Mesothelial cell of epicardium (in vitro differentiated cells): ENCODE results near the gene BHLHE41. TPM values are rescaled to one million over a fixed set of nuclear protein-coding genes. Genes with fewer than 3 reads are reported as not detected.
A peak's percentile ranks its signal among the peaks of the same experiment; 100 is the strongest.

Experiments
- DNase-seq, 2 experiments: peaks; one replicate each; pipeline ENCODE4 v3.0.0; 2021; ENCODE audit warnings: low spot score in 2 of 2; ENCODE audit not compliant: unreplicated experiment in 2 of 2
- H3K27ac Mint-ChIP-seq: 2 replicates; pipeline ENCODE4 v1.8.0; 2021; ENCODE audit warnings: mixed read lengths
- H3K27me3 Mint-ChIP-seq: 2 replicates; pipeline ENCODE4 v1.8.0; 2021; ENCODE audit warnings: low read depth, mixed read lengths
- H3K36me3 Mint-ChIP-seq: 2 replicates; pipeline ENCODE4 v1.8.0; 2021; ENCODE audit warnings: mixed read lengths
- H3K4me1 Mint-ChIP-seq: 2 replicates; pipeline ENCODE4 v1.8.0; 2021; ENCODE audit warnings: mixed read lengths
- H3K4me3 Mint-ChIP-seq: 2 replicates; pipeline ENCODE4 v1.8.0; 2021; ENCODE audit warnings: mild to moderate bottlenecking, moderate library complexity, mixed read lengths
- H3K9me3 Mint-ChIP-seq: 2 replicates; pipeline ENCODE4 v1.8.0; 2021; ENCODE audit warnings: mixed read lengths
- total RNA-seq: library from RNA; stranded (reverse); gene quantifications from 3 replicates; pipeline ENCODE4 v1.2.1, GENCODE V29; 2021
- TF ChIP-seq, protein P1 (sequence below): fragments of 200-600 bp; sonication (generic); IDR thresholded peaks from one replicate; pipeline ENCODE4 v1.5.0; 2021; ENCODE audit warnings: antibody characterized with exemption; ENCODE audit not compliant: unreplicated experiment

Gene BHLHE41
- total RNA-seq = 5.7 to 9.6 TPM (median 9.2 TPM) in 3 replicates

GRCh38 chr12:26124446-26125399 lies at the start of gene BHLHE41:
BHLHE41 (minus strand) TSS chr12:26125037; CDS start chr12:26124779, 258 bp downstream.
- peak; percentile 45 to 51 for DNase-seq
- peak within 1 kb of the TSS; percentile 94 for H3K4me3 Mint-ChIP-seq
- TF ChIP-seq, protein P1, sequence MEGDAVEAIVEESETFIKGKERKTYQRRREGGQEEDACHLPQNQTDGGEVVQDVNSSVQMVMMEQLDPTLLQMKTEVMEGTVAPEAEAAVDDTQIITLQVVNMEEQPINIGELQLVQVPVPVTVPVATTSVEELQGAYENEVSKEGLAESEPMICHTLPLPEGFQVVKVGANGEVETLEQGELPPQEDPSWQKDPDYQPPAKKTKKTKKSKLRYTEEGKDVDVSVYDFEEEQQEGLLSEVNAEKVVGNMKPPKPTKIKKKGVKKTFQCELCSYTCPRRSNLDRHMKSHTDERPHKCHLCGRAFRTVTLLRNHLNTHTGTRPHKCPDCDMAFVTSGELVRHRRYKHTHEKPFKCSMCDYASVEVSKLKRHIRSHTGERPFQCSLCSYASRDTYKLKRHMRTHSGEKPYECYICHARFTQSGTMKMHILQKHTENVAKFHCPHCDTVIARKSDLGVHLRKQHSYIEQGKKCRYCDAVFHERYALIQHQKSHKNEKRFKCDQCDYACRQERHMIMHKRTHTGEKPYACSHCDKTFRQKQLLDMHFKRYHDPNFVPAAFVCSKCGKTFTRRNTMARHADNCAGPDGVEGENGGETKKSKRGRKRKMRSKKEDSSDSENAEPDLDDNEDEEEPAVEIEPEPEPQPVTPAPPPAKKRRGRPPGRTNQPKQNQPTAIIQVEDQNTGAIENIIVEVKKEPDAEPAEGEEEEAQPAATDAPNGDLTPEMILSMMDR = no peak
- no peaks in the 10 kb centered on the region for H3K36me3 Mint-ChIP-seq
- H3K27me3 Mint-ChIP-seq = peaks cover 66% of the 10 kb centered on the region
- H3K4me1 Mint-ChIP-seq = peaks cover 49% of the 10 kb centered on the region
- no peaks in the 10 kb centered on the region for H3K9me3 Mint-ChIP-seq
- peak within 1 kb of the TSS; percentile 95 for H3K27ac Mint-ChIP-seq

GRCh38 chr12:26172946-26173552 lies 48.2 kb upstream of the BHLHE41 start:
- H3K4me1 Mint-ChIP-seq = peaks cover 7% of the 10 kb centered on the region
- no peak overlapping the region for H3K27ac Mint-ChIP-seq
- TF ChIP-seq, protein P1 = no peak
- no peaks in the 10 kb centered on the region for H3K36me3 Mint-ChIP-seq
- H3K27me3 Mint-ChIP-seq = peaks cover 1% of the 10 kb centered on the region
- H3K4me3 Mint-ChIP-seq = no peak overlapping the region
- DNase-seq = no peak
- no peaks in the 10 kb centered on the region for H3K9me3 Mint-ChIP-seq

- TF ChIP-seq, protein P1 = no peak
- Mint-ChIP-seq H3K4me1 (peaks cover 7% of the 10 kb centered on the region), H3K27me3 (peaks cover 1% of the 10 kb centered on the region), H3K4me3 (no peak overlapping the region), H3K9me3 (no peaks in the 10 kb centered on the region), H3K27ac (no peak overlapping the region), H3K36me3 (no peaks in the 10 kb centered on the region)
- no peak for DNase-seq
These were observed 47.7 kb upstream of the BHLHE41 start for GRCh38 chr12:26172539-26172938.

- no peaks in the 10 kb centered on the region for H3K36me3 Mint-ChIP-seq
These were observed 47.2 kb upstream of the BHLHE41 start for GRCh38 chr12:26172013-26172412.

DNA sequence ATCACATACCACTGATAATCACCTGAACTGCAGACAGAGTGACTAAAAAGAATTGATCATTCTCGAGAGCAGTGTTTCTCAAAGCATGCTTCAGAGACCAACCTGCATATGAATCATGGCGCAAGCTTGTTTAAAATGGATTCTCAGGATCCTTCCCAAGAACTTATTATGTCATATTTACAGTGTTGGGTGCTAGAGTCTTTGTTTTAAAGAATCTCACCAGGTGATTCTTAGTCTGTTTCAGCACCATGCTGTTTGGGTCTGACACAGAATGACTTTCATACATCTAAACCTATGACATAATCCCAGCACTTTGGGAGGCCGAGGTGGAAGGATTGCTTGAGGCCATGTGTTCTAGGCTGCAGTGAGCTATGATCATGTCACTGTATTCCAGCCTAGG lies 39.3 kb upstream of the BHLHE41 start:
- TF ChIP-seq, protein P1 = no peak
- H3K27me3 Mint-ChIP-seq = no peaks in the 10 kb centered on the region
- peaks cover 4% of the 10 kb centered on the region for H3K4me1 Mint-ChIP-seq
- DNase-seq = no peak
- H3K4me3 Mint-ChIP-seq = no peak overlapping the region
- H3K27ac Mint-ChIP-seq = no peak overlapping the region
- no peaks in the 10 kb centered on the region for H3K9me3 Mint-ChIP-seq
- H3K36me3 Mint-ChIP-seq = no peaks in the 10 kb centered on the region

More at GRCh38 chr12:26172013-26172412, 47.2 kb upstream of the BHLHE41 start:
- Mint-ChIP-seq H3K27me3 (peaks cover 1% of the 10 kb centered on the region), H3K4me1 (peaks cover 9% of the 10 kb centered on the region), H3K27ac (no peak overlapping the region), H3K9me3 (no peaks in the 10 kb centered on the region), H3K4me3 (no peak overlapping the region)
- TF ChIP-seq, protein P1 = no peak
- no peak for DNase-seq
